H9 (cell line): ENCODE data around the gene HBZ. TPM values are rescaled to one million over a fixed set of nuclear protein-coding genes. Genes with fewer than 3 reads are reported as not detected.

ENCODE experiments used
- DNase-seq: peaks from one replicate; pipeline ENCODE4 v3.0.0-alpha.2; 2017
- H2AFZ ChIP-seq: one replicate; pipeline ENCODE4 v1.6.1; 2013; ENCODE audit warnings: mild to moderate bottlenecking, low read length, control low read depth, moderate library complexity
- H2AK5ac ChIP-seq: 2 replicates; pipeline ENCODE4 v1.6.1; 2013; ENCODE audit warnings: low read length, control low read depth, mixed read lengths; ENCODE audit not compliant: insufficient read length
- H2BK120ac ChIP-seq: one replicate; pipeline ENCODE4 v1.6.1; 2013; ENCODE audit warnings: low read depth, mild to moderate bottlenecking, low read length, control low read depth, inconsistent platforms; ENCODE audit not compliant: poor library complexity, severe bottlenecking
- H2BK12ac ChIP-seq: 2 replicates; pipeline ENCODE4 v1.6.1; 2013; ENCODE audit warnings: low read length, control low read depth, mixed read lengths, low read depth; ENCODE audit not compliant: insufficient read length
- H2BK15ac ChIP-seq: 2 replicates; pipeline ENCODE4 v1.6.1; 2013; ENCODE audit warnings: low read depth, low read length, control low read depth
- H2BK20ac ChIP-seq: one replicate; pipeline ENCODE4 v1.6.1; 2013; ENCODE audit warnings: low read depth, mild to moderate bottlenecking, low read length, control low read depth, inconsistent platforms; ENCODE audit not compliant: poor library complexity, severe bottlenecking
- H2BK5ac ChIP-seq: 2 replicates; pipeline ENCODE4 v1.6.1; 2013; ENCODE audit warnings: low read length, control low read depth, mixed read lengths; ENCODE audit not compliant: insufficient read length
- H3K14ac ChIP-seq: 2 replicates; pipeline ENCODE4 v1.6.1; 2013; ENCODE audit warnings: low read length, control low read depth; ENCODE audit not compliant: insufficient read depth
- H3K18ac ChIP-seq: 2 replicates; pipeline ENCODE4 v1.6.1; 2013; ENCODE audit warnings: low read depth, mild to moderate bottlenecking, mixed read lengths, low read length, control low read depth; ENCODE audit not compliant: insufficient read length
- H3K23ac ChIP-seq: 2 replicates; pipeline ENCODE4 v1.6.1; 2013; ENCODE audit warnings: low read length, control low read depth, mixed read lengths, low read depth; ENCODE audit not compliant: insufficient read length
- H3K23me2 ChIP-seq: 2 replicates; pipeline ENCODE4 v1.6.1; 2013; ENCODE audit warnings: low read depth, mild to moderate bottlenecking, mixed read lengths, low read length, control low read depth; ENCODE audit not compliant: insufficient read length, poor library complexity, severe bottlenecking
- H3K27ac ChIP-seq: 2 replicates; pipeline ENCODE4 v1.5.1; 2013; ENCODE audit warnings: low read length, control low read depth, mixed read lengths, low read depth; ENCODE audit not compliant: insufficient read length
- H3K27me3 ChIP-seq: 2 replicates; pipeline ENCODE4 v1.6.1; 2013; ENCODE audit warnings: low read length, control low read depth, inconsistent platforms; ENCODE audit not compliant: insufficient read depth
- H3K4ac ChIP-seq: 2 replicates; pipeline ENCODE4 v1.6.1; 2013; ENCODE audit warnings: low read depth, mild to moderate bottlenecking, control low read depth, inconsistent platforms, low read length, moderate library complexity
- H3K4me1 ChIP-seq: 2 replicates; pipeline ENCODE4 v1.6.1; 2013; ENCODE audit warnings: low read length, control low read depth, inconsistent platforms; ENCODE audit not compliant: insufficient read depth
- H3K4me2 ChIP-seq: 2 replicates; pipeline ENCODE4 v1.6.1; 2013; ENCODE audit warnings: low read length, control low read depth, mixed read lengths; ENCODE audit not compliant: insufficient read length, insufficient read depth
- H3K56ac ChIP-seq: 2 replicates; pipeline ENCODE4 v1.6.1; 2013; ENCODE audit warnings: low read depth, mild to moderate bottlenecking, mixed read lengths, low read length, control low read depth; ENCODE audit not compliant: insufficient read length
- H3K79me1 ChIP-seq: 2 replicates; pipeline ENCODE4 v1.6.1; 2013; ENCODE audit warnings: low read depth, mild to moderate bottlenecking, moderate library complexity, low read length, control low read depth, inconsistent platforms; ENCODE audit not compliant: insufficient read depth, poor library complexity, severe bottlenecking
- H3K79me2 ChIP-seq: 2 replicates; pipeline ENCODE4 v1.6.1; 2013; ENCODE audit warnings: low read length, control low read depth, inconsistent platforms; ENCODE audit not compliant: insufficient read depth
- H3K9ac ChIP-seq: 2 replicates; pipeline ENCODE4 v1.6.1; 2013; ENCODE audit warnings: low read length, control low read depth, mixed read lengths; ENCODE audit not compliant: insufficient read length; ENCODE audit errors: extremely low read depth
- H3K9me3 ChIP-seq: one replicate; pipeline ENCODE4 v1.6.1; 2013; ENCODE audit warnings: low read depth, low read length, inconsistent platforms; ENCODE audit not compliant: control insufficient read depth
- H3T11ph ChIP-seq: one replicate; pipeline ENCODE4 v1.6.1; 2013; ENCODE audit warnings: mild to moderate bottlenecking, low read length, control low read depth, inconsistent platforms
- H4K20me1 ChIP-seq: one replicate; pipeline ENCODE4 v1.6.1; 2013; ENCODE audit not compliant: control insufficient read depth, insufficient read length, insufficient read depth
- H4K5ac ChIP-seq: 2 replicates; pipeline ENCODE4 v1.6.1; 2013; ENCODE audit warnings: low read depth, mild to moderate bottlenecking, mixed read lengths, low read length, control low read depth; ENCODE audit not compliant: insufficient read length
- H4K8ac ChIP-seq: replicated peaks from 2 replicates; pipeline ENCODE4 v1.6.1; 2013; ENCODE audit warnings: low read length, control low read depth, mixed read lengths, low read depth; ENCODE audit not compliant: insufficient read length
- H4K91ac ChIP-seq: 2 replicates; pipeline ENCODE4 v1.6.1; 2013; ENCODE audit warnings: low read depth, mild to moderate bottlenecking, moderate library complexity, mixed read lengths, low read length, control low read depth; ENCODE audit not compliant: insufficient read length
- H3K27ac Mint-ChIP-seq, 3 experiments: 2 replicates in 2 of 3; 3 replicates in 1 of 3; pipeline ENCODE4 v1.8.0; 2020 to 2021; ENCODE audit warnings: mixed read lengths in 3 of 3, mild to moderate bottlenecking in 1 of 3, moderate library complexity in 1 of 3
- H3K27me3 Mint-ChIP-seq: 2 replicates; pipeline ENCODE4 v1.8.0; 2021; ENCODE audit warnings: low read depth, mild to moderate bottlenecking, moderate library complexity, mixed read lengths
- H3K36me3 Mint-ChIP-seq, 3 experiments: 2 replicates in 2 of 3; 3 replicates in 1 of 3; pipeline ENCODE4 v1.8.0; 2020 to 2021; ENCODE audit warnings: low read depth in 3 of 3, mixed read lengths in 3 of 3; ENCODE audit not compliant: insufficient read depth in 1 of 3
- H3K4me1 Mint-ChIP-seq, 2 experiments: 2 replicates each; pipeline ENCODE4 v1.8.0; 2020; ENCODE audit warnings: mixed read lengths in 2 of 2
- H3K4me3 Mint-ChIP-seq, 2 experiments: 2 replicates in 1 of 2; 3 replicates in 1 of 2; pipeline ENCODE4 v1.8.0; 2020 to 2021; ENCODE audit warnings: mild to moderate bottlenecking in 2 of 2, mixed read lengths in 2 of 2, moderate library complexity in 1 of 2
- H3K9me3 Mint-ChIP-seq, 2 experiments: 2 replicates in 1 of 2; 3 replicates in 1 of 2; pipeline ENCODE4 v1.8.0; 2020; ENCODE audit warnings: mild to moderate bottlenecking in 2 of 2, mixed read lengths in 2 of 2, moderate library complexity in 1 of 2
- WGBS: extraction: QIAGEN DNeasy Blood & Tissue Kit; methylation state at CpG from one replicate; pipeline ENCODE4 v1.1.7; 2013; ENCODE audit warnings: missing lambda C conversion rate, low lambda C conversion rate, mixed read lengths; ENCODE audit not compliant: insufficient read length; ENCODE audit errors: extremely low coverage; 5-methylcytosine and 5-hydroxymethylcytosine counted together
- total RNA-seq: library from RNA; stranded (reverse); gene quantifications from 2 replicates; pipeline ENCODE4 v1.2.1, GENCODE V29; 2021
- TF ChIP-seq, protein P1 (sequence below): fragments of 200-600 bp; sonication (generic); conservative IDR thresholded peaks from 3 replicates; pipeline ENCODE4 v1.8.0; 2021; ENCODE audit warnings: antibody characterized with exemption, mild to moderate bottlenecking

HBZ gene
- total RNA-seq, 1 experiment from 2014 or later: not detected

DNA sequence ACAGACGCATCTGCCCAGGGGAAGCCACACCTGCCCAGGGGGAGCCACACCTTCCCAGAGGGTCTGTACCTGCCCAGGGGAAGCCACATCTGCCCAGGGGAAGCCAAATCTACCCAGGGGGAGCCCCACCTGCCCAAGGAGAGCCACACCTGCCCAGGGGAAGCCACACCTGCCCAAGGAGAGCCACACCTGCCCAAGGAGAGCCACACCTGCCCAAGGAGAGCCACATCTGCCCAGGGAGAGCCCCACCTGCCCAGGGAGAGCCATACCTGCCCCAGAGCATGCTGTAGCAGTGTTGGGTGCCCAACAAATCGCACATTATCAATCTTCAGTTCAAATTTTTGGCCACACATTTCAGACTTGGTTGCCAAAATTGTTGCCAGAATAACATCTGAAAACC lies 33.6 kb upstream of the HBZ start:
- Histone ChIP-seq H3K79me1 (no peaks in the 10 kb centered on the region), H2AFZ (no peak overlapping the region), H3K4ac (no peak overlapping the region), H3K9ac (no peak overlapping the region), H3K27ac (no peak overlapping the region), H3K56ac (no peak overlapping the region), H3K4me2 (no peak overlapping the region), H3K79me2 (no peaks in the 10 kb centered on the region), H3K4me1 (no peaks in the 10 kb centered on the region), H4K91ac (no peak overlapping the region), H3K23ac (no peak overlapping the region), H3K9me3 (no peaks in the 10 kb centered on the region), H2BK5ac (no peak overlapping the region), H3K27me3 (no peaks in the 10 kb centered on the region), H3K23me2 (no peaks in the 10 kb centered on the region), H2BK12ac (no peak overlapping the region), H4K8ac (no peak overlapping the region), H3T11ph (no peak overlapping the region), H3K14ac (no peak overlapping the region), H2AK5ac (no peak overlapping the region), H3K18ac (no peak overlapping the region), H2BK120ac (no peak overlapping the region), H4K20me1 (no peaks in the 10 kb centered on the region), H2BK15ac (no peak overlapping the region), H2BK20ac (no peak overlapping the region), H4K5ac (no peak overlapping the region)
- Mint-ChIP-seq H3K27me3 (no peaks in the 10 kb centered on the region), H3K4me3 (no peak overlapping the region), H3K36me3 (peaks cover 0 to 21% (median 15%) of the 10 kb centered on the region in 3 experiments; a peak in 5 of 7 replicates), H3K4me1 (peaks cover under 1% of the 10 kb centered on the region in 2 experiments; a peak in 3 of 4 replicates), H3K9me3 (no peaks in the 10 kb centered on the region), H3K27ac (no peak overlapping the region)
- no CpG with 5 or more reads among the region's 2 CpGs for WGBS
- TF ChIP-seq, protein P1, sequence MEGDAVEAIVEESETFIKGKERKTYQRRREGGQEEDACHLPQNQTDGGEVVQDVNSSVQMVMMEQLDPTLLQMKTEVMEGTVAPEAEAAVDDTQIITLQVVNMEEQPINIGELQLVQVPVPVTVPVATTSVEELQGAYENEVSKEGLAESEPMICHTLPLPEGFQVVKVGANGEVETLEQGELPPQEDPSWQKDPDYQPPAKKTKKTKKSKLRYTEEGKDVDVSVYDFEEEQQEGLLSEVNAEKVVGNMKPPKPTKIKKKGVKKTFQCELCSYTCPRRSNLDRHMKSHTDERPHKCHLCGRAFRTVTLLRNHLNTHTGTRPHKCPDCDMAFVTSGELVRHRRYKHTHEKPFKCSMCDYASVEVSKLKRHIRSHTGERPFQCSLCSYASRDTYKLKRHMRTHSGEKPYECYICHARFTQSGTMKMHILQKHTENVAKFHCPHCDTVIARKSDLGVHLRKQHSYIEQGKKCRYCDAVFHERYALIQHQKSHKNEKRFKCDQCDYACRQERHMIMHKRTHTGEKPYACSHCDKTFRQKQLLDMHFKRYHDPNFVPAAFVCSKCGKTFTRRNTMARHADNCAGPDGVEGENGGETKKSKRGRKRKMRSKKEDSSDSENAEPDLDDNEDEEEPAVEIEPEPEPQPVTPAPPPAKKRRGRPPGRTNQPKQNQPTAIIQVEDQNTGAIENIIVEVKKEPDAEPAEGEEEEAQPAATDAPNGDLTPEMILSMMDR: no peak
- DNase-seq: no peak
